KBM-7 (cell line): ENCODE results near the gene HKDC1.
"Not testable (repeated sequence)": the region's sequence is repeated elsewhere in the genome, so short reads cannot be mapped to it uniquely, and the experiment has no call there.

ENCODE experiments used
- DNase-seq: peaks from one replicate; pipeline ENCODE4 v3.0.0-alpha.2; 2015
- in situ Hi-C: fragments of 300-500 bp; cut with MboI; formaldehyde crosslinking; loops from 2 replicates; pipeline ENCODE4 v1.14.3; 2020; ENCODE audit warnings: low sequenced_read_pairs, low pct_unique_long_range_greater_than_20kb, mixed read lengths

Gene HKDC1

GRCh38 chr10:69308304-69308703, 88.2 kb downstream of the HKDC1 start:
- DNase-seq, in situ Hi-C loops: not testable (repeated sequence)

GRCh38 chr10:69311309-69311708, 91.2 kb downstream of the HKDC1 start:
- in situ Hi-C loops, result no loop called here
- no peak for DNase-seq

GRCh38 chr10:69312528-69312927, 92.4 kb downstream of the HKDC1 start:
- in situ Hi-C loops, result no loop called here
- DNase-seq, result no peak

- no peak for DNase-seq
- in situ Hi-C loops, result no loop called here
Measured at GRCh38 chr10:69315100-69315542, 95.0 kb downstream of the HKDC1 start.

GRCh38 chr10:69315610-69316312, 95.6 kb downstream of the HKDC1 start:
- no peak for DNase-seq
- in situ Hi-C loops, result no loop called here

GRCh38 chr10:69316313-69317059, 96.4 kb downstream of the HKDC1 start:
- in situ Hi-C loops, result no loop called here
- no peak for DNase-seq
